ENCODE measurements around the gene CNTN5.

Gene CNTN5

DNA sequence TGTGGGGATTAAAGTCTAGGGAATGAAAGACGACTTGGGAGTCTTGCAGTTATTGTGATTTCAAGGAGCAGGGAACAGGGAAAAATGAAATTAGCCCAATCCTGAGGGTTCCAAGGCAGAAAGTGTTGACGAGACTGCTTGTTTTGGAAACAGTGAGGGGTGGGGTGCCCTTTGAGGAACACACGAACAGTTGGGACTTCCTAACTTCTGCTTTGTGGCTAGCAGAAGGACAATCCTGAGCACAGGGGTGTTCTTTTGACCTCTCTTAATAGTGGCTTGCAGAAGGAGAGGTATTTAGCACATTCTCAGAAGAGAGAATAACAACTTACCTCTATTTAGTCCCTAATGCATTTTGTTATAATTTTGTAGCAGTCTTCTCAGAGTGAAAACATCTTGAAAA, 1120.5 kb downstream of the CNTN5 start:
- no peak for DNase-seq

GRCh38 chr11:100151944-100152343, 1131.2 kb downstream of the CNTN5 start:
- DNase-seq, result no peak

DNA sequence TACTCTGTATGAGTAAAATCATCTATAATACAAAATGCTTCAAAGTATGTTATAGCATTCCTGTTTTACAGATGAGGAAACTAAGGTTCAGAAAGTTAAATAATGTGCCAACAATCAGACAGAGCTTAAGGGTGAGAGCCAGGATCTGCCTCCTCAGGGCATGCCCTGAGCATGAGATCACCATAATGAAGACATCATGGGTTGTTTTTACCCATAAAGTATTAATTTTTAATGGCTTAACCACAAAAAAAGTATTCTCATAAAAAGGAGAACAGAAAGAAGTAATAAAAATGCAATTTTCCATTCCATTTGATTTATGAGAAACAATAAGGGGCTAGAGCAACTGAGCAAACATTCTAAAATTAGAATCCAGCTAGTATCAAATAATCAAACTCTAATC, 1132.0 kb downstream of the CNTN5 start:
- DNase-seq, result no peak

GRCh38 chr11:100163471-100163870, 1142.7 kb downstream of the CNTN5 start:
- DNase-seq, result no peak

DNA sequence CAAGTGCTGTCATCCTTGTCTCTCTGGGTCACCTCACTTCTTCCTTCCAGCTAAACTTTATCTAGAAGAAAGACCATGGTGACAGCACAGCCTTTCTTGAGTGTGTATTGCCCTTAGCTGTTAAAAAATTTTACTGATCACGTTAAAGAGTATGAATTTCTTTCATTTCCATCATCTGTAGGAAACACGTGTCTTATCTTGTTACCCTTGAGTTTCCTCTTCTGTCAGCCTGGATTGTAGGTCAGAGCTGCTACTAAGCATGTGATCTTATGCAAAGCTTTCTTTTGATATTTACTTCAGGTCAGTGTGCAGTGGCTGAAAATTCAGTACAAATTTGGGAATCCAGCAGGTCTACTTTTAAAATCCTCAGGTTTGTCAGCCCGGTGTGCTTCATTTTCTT, 1154.1 kb downstream of the CNTN5 start:
- DNase-seq, result no peak

DNA sequence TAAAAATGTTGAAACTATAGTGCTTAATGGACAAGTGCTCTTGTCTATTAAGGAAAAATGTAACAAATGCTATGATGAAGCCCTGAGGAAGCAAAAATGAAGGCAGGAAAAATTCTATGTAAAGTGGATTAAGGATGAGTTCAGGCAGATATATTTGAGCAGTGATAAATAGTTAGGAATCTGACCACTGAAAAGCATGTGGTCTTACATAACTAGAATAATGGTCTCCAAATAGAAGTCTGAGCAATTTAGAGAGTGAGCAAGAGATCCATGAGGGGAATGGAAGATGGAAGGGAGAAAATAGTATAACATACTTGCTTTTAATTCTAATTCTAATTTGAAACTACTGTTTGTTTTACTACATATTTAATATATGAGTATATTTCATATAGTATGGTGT, 1155.7 kb downstream of the CNTN5 start:
- DNase-seq, result no peak

- DNase-seq, result no peak
These were observed 1156.9 kb downstream of the CNTN5 start for GRCh38 chr11:100177651-100178050.

DNA sequence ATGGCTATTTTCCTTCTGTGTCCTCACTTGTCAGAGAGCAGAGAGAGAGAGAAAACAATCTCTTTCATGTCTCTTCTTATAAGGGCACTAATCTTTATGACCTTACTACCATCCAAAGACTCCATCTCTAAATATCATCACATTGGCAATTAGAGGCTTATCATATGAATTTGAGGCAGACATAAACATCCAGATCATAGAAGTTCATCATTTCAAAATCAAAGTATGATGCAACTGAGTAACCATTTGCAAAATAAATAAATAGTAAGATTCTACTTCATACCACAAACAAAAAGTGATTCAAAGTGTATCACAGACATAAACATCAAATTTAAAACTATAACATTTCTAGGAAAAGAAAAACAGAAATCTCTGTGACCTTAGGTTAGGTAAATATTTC, 1161.6 kb downstream of the CNTN5 start:
- no peak for DNase-seq

- DNase-seq, result no peak
These were observed 1162.2 kb downstream of the CNTN5 start for GRCh38 chr11:100182927-100183326.

DNA sequence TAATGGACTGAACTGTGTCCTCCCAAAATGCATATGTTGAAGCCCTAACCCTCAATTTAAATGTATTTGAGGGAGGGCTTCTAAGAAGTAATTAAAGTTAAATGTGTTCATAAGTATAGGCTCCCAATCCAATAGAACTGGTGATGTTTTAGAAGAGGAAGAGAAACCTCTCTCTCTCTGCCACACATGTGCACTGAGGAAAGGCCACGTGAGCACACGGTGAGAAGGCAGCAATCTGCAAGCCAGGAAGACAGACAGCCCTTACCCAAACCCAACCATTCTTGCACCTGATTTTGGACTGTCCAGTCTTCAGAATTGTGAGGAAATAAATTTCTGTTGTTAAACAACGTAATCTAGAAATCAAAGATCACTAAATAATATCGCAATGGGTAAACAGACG, 1164.8 kb downstream of the CNTN5 start:
- no peak for DNase-seq

DNA sequence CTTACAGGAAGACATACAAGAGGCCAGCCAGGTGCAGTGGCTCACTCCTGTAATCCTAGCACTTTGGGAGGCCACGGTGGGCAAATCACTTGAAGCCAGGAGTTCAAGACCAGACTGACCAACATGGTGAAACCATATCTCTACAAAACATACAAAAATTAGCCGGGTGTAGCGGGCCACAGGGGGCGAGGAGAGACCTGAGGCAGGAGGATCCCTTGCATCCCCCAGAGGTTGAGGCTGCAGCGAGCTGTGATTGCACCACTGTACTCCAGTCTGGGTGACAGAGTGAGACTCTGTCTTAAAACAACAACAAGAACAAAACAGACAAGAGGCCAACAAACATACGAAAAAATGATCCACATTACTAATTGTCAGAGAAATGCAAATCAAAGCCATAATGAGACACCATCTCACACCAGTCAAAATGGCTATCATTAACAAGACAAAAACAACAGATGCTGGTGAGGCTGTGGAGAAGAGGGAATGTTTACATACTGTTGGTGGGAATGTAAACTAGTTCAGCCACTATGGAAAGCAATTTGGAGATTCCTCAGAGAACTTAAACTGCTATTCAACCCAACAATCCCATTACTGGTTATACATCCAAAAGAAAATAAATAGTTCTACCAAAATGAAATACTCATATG, 1167.5 kb downstream of the CNTN5 start:
- no peak for DNase-seq

DNA sequence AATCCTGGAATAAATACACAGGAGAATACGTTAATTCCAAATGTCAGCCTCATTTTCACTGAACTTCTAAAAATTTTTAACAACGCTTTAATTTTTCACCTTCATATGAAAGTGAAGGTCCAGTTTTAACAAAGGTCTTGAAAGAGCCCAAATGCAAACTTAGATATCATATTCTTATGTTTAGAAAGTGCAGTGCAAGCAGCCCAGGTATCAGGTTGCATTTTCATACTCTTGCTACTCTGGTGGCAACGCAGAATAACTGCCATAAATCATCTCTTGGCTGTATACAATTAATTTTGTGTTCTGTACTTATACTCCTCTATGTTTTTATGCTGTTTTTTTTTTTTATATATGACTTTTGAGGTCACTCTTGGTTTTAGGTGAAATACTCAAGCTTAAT, 1169.6 kb downstream of the CNTN5 start:
- DNase-seq, result no peak

- no peak for DNase-seq
These were observed 1171.4 kb downstream of the CNTN5 start for GRCh38 chr11:100192181-100192580.

DNA sequence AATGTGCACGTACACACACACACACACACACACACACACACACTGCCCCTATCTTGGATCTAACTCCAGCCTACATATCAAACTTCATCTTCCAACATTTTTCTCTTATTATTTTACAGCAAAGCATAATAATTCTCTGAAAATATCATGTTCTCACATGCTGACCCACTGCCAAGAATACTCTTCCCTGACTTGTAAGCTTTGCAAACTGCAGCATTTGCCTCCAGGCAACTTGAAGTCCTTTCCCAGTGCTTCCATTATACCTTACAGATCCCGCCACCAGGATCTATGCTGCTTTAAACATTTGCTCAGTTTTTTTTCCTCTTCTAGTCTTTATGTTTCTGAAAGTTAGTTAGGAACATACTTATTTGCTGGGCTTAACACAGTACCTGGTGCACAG, 1183.0 kb downstream of the CNTN5 start:
- DNase-seq, result no peak

DNA sequence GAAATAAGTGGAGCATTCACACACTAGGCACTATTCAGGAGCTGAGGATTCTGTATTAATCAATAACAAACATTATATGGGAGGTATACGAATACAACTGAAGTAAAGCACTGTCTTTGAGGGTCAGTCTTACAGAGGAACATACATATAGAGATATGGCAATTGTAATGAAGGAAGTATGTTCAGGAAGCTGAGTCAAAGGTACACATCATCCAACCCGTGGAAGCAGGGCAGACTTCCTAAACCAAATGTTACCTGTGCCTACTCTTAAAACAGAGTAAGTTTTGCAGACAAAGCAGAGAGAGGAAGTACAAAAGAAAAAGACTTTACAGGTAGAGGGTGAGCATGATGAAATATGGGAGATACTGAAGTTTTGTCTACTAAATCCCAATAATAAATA, 1185.2 kb downstream of the CNTN5 start:
- no peak for DNase-seq

GRCh38 chr11:100208207-100208606, 1187.5 kb downstream of the CNTN5 start:
- no peak for DNase-seq

GRCh38 chr11:100214791-100215190, 1194.0 kb downstream of the CNTN5 start:
- no peak for DNase-seq

- DNase-seq, result no peak
These were observed 1200.1 kb downstream of the CNTN5 start for GRCh38 chr11:100220801-100221200.

- no peak for DNase-seq
These were observed 1201.0 kb downstream of the CNTN5 start for GRCh38 chr11:100221791-100222190.

GRCh38 chr11:100224541-100225034, 1203.8 kb downstream of the CNTN5 start:
- no peak for DNase-seq

- no peak for DNase-seq
These were observed 1208.3 kb downstream of the CNTN5 start for GRCh38 chr11:100229086-100229485.

- DNase-seq, result no peak
These were observed 1211.3 kb downstream of the CNTN5 start for GRCh38 chr11:100232006-100232405.

DNA sequence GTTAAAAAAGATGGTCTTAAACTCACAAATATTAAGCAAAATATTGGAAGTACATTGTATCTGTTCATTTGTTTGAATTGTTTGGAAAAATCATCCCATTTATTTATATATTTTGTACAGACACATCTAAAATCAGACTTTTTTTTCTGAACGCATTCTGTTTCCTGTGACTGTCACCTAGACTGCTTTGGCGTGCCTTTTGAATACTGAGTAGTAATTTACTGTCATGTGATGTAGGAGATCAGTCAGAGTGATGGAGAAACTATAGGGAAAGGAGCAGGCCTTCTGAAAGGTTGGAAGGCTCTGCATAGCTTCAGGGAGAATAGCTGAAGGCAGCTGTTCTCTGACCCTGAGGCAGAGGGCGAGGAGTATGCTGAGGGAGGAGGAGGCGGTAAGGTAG, 1214.3 kb downstream of the CNTN5 start:
- no peak for DNase-seq

GRCh38 chr11:100240025-100240539, 1219.3 kb downstream of the CNTN5 start:
- DNase-seq, result no peak

- no peak for DNase-seq
These were observed 1227.0 kb downstream of the CNTN5 start for GRCh38 chr11:100247704-100248103.

All from NCI-H1417 treated with DMSO at 0.1 percent for 48 hours (cell line).